Gastrocnemius medialis (tissue), 4 donors: ENCODE results near the gene UPF1.

Experiments
- CTCF ChIP-seq, 5 experiments: fragments of 450-650 bp in 3 of 5; fragments of 200-600 bp in 2 of 5; sonication (generic) in 2 of 5; IDR thresholded peaks in 4 of 5; conservative IDR thresholded peaks in 1 of 5; 1 replicate in 4 of 5; 2 replicates in 1 of 5; pipeline ENCODE4 v1.5.1; 2016 to 2019; ENCODE audit warnings: antibody characterized with exemption in 5 of 5, mild to moderate bottlenecking in 3 of 5, moderate library complexity in 3 of 5
- POLR2A ChIP-seq, 2 donors: fragments of 450-650 bp; IDR thresholded peaks; one replicate each; pipeline ENCODE4 v1.6.1; 2017; ENCODE audit warnings: antibody characterized with exemption in 2 of 2, mild to moderate bottlenecking in 2 of 2, moderate library complexity in 2 of 2

- TF ChIP-seq POLR2A (IDR thresholded peaks at IDR 0.05) (no peak), CTCF (IDR thresholded peaks at IDR 0.05 in 4 of 5, conservative IDR thresholded peaks at IDR 0.05 in 1 of 5) (no peak)
Observed at GRCh38 chr19:18803550-18804138, 28.1 kb upstream of the UPF1 start.
